ENCODE measurements around the gene SNRNP35.

GRCh38 chr12:123475246-123475703, 17.3 kb downstream of the SNRNP35 start:
- TF ChIP-seq POLR2A (IDR thresholded peaks at IDR 0.05) (no peak), CTCF (IDR thresholded peaks at IDR 0.05) (no peak), EP300 (IDR thresholded peaks at IDR 0.05; ENCODE audit: low read depth) (no peak)

All from transverse colon (tissue), 3 donors.